SK-N-SH treated with all-trans-retinoic acid at 6 μM for 48 hours (cell line): ENCODE measurements around the gene BTNL9.
"Not testable (repeated sequence)": the region's sequence is repeated elsewhere in the genome, so short reads cannot be mapped to it uniquely, and the experiment has no call there.

ENCODE experiments used
- ATAC-seq: fragments of 200-7000 bp; cut with Tn5 transposase; 3 replicates; pipeline ENCODE4 v1.9.1; 2020; ENCODE audit warnings: mild to moderate bottlenecking, moderate library complexity
- ARNTL ChIP-seq: fragments of 450-650 bp; formaldehyde crosslinking; IDR thresholded peaks from 2 replicates; pipeline ENCODE4 v1.5.0; 2020; ENCODE audit warnings: low read depth, mild to moderate bottlenecking, moderate library complexity, borderline replicate concordance
- BACH2 ChIP-seq: fragments of 250-450 bp; sonication (Bioruptor Pico); IDR thresholded peaks from 2 replicates; pipeline ENCODE4 v1.9.0; 2021; ENCODE audit warnings: mild to moderate bottlenecking, borderline replicate concordance
- CSDC2 ChIP-seq: fragments of 250-450 bp; sonication (Bioruptor Pico); IDR thresholded peaks from 2 replicates; pipeline ENCODE4 v1.5.0; 2020; ENCODE audit warnings: mild to moderate bottlenecking, moderate library complexity
- ESRRG ChIP-seq: fragments of 250-450 bp; sonication (Bioruptor Pico); IDR thresholded peaks from 2 replicates; pipeline ENCODE4 v1.6.1; 2021; ENCODE audit warnings: mild to moderate bottlenecking
- GLIS3 ChIP-seq: fragments of 250-450 bp; sonication (Bioruptor Pico); IDR thresholded peaks from 2 replicates; pipeline ENCODE4 v1.5.0; 2020; ENCODE audit warnings: mild to moderate bottlenecking, moderate library complexity
- ISL1 ChIP-seq: fragments of 250-450 bp; sonication (Bioruptor Pico); IDR thresholded peaks from 2 replicates; pipeline ENCODE4 v2.1.2; 2022; ENCODE audit warnings: mild to moderate bottlenecking, moderate library complexity
- OSR1 ChIP-seq: fragments of 250-450 bp; sonication (Bioruptor Pico); IDR thresholded peaks from 2 replicates; pipeline ENCODE4 v1.8.0; 2022; ENCODE audit warnings: moderate library complexity, mild to moderate bottlenecking, inconsistent platforms
- PPARA ChIP-seq: fragments of 250-450 bp; sonication (Bioruptor Pico); IDR thresholded peaks from 2 replicates; pipeline ENCODE4 v1.5.0; 2020; ENCODE audit warnings: mild to moderate bottlenecking, borderline replicate concordance
- RARB ChIP-seq: fragments of 250-450 bp; sonication (Bioruptor Pico); IDR thresholded peaks from 2 replicates; pipeline ENCODE4 v1.8.0; 2021; ENCODE audit warnings: mild to moderate bottlenecking, moderate library complexity
- SNAI2 ChIP-seq: fragments of 250-450 bp; sonication (Bioruptor Pico); IDR thresholded peaks from 2 replicates; pipeline ENCODE4 v1.5.0; 2020; ENCODE audit warnings: mild to moderate bottlenecking, moderate library complexity
- TCF4 ChIP-seq: fragments of 250-450 bp; sonication (Bioruptor Pico); IDR thresholded peaks from 2 replicates; pipeline ENCODE4 v1.8.0; 2021; ENCODE audit warnings: mild to moderate bottlenecking, moderate library complexity, borderline replicate concordance
- TOX ChIP-seq: fragments of 250-450 bp; sonication (Bioruptor Pico); IDR thresholded peaks from 2 replicates; pipeline ENCODE4 v1.8.0; 2021; ENCODE audit warnings: mild to moderate bottlenecking, moderate library complexity, borderline replicate concordance
- ZC3H10 ChIP-seq: fragments of 250-450 bp; sonication (Bioruptor Pico); IDR thresholded peaks from 2 replicates; pipeline ENCODE4 v1.5.1; 2021; ENCODE audit warnings: mild to moderate bottlenecking, moderate library complexity
- ZFP3 ChIP-seq: fragments of 250-450 bp; sonication (Bioruptor Pico); IDR thresholded peaks from 2 replicates; pipeline ENCODE4 v1.5.0; 2020; ENCODE audit warnings: mild to moderate bottlenecking, moderate library complexity
- ZNF70 ChIP-seq: fragments of 450-650 bp; formaldehyde crosslinking; IDR thresholded peaks from 2 replicates; pipeline ENCODE4 v1.5.0; 2020; ENCODE audit warnings: mild to moderate bottlenecking, moderate library complexity
- ZNF8 ChIP-seq: fragments of 450-650 bp; formaldehyde crosslinking; IDR thresholded peaks from 2 replicates; pipeline ENCODE4 v1.5.0; 2020; ENCODE audit warnings: mild to moderate bottlenecking, moderate library complexity
- TF ChIP-seq, protein P1 (sequence below): fragments of 250-450 bp; sonication (Bioruptor Pico); IDR thresholded peaks from 2 replicates; pipeline ENCODE4 v1.8.0; 2021; ENCODE audit warnings: low read depth, mild to moderate bottlenecking, moderate library complexity, borderline replicate concordance
- TF ChIP-seq, protein P2 (sequence below): fragments of 250-450 bp; sonication (Bioruptor Pico); IDR thresholded peaks from 2 replicates; pipeline ENCODE4 v1.5.1; 2020; ENCODE audit warnings: low read depth, mild to moderate bottlenecking, moderate library complexity
- TF ChIP-seq, protein P3 (sequence below): fragments of 250-450 bp; sonication (Bioruptor Pico); IDR thresholded peaks from 2 replicates; pipeline ENCODE4 v1.5.1; 2021; ENCODE audit warnings: mild to moderate bottlenecking, moderate library complexity
- TF ChIP-seq, protein P4 (sequence below): fragments of 250-450 bp; sonication (Bioruptor Pico); IDR thresholded peaks from 2 replicates; pipeline ENCODE4 v1.5.0; 2020; ENCODE audit warnings: mild to moderate bottlenecking, moderate library complexity

Gene BTNL9

DNA sequence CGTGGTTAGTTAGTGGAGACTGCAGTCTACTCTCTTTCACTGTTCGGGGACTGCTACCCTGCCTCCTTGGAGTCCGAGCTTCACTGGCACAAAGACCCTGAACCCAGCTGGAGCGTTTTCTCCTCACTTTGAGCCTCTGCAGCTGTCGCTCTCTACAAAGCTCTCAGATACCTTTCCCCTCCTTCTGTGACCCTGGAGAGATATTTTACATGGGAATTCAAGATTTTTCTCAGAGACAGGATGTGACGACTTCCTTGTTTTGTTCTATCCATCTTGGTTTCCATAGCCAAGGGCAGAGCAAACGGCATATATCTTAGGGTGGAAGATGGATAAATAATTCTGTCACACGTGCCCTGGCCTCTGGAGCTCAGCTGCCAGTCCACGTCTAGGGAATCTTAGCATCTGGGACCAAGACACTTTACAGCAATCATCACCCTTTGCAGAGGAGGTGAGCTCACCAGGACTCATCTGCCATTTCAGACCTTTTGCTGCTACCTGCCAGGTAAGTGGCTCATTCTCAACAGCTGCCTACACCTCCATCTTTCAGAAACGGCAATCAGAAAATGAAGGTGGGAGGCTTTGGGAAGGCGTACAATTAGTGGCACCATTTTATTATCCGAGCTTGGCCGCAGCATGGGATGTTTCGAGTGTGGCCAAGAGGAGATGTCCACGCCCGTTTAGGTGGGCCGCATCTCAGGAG lies at the start of gene BTNL9:
BTNL9 (plus strand) TSS at position 336 of the 700 bp plus-strand sequence. CDS start 5,224 bp downstream, outside the sequence.
- no peak for TF ChIP-seq TOX (CRISPR knock-in tag)
- ATAC-seq = no peak

DNA sequence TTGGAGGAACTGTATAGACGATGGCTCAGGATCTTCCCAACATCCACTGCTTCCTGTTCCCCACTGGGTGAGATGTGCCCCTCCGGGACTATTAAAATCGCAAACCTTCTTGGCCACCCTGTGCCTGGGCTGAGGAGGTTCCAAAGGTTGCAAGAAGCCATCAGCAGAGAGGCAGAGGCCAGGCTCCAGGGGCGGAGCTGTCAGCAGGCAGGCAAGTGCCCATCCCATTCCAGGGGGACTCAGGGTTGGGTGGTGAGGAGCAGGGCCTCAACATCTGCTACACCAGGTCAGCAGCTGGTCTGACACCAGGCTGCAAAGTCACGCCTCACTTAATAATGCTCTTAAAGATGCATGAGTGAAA lies 49.2 kb upstream of the BTNL9 start:
- TF ChIP-seq, protein P1, sequence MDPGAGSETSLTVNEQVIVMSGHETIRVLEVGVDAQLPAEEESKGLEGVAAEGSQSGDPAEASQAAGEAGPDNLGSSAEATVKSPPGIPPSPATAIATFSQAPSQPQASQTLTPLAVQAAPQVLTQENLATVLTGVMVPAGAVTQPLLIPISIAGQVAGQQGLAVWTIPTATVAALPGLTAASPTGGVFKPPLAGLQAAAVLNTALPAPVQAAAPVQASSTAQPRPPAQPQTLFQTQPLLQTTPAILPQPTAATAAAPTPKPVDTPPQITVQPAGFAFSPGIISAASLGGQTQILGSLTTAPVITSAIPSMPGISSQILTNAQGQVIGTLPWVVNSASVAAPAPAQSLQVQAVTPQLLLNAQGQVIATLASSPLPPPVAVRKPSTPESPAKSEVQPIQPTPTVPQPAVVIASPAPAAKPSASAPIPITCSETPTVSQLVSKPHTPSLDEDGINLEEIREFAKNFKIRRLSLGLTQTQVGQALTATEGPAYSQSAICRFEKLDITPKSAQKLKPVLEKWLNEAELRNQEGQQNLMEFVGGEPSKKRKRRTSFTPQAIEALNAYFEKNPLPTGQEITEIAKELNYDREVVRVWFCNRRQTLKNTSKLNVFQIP = no peak
- TF ChIP-seq ZNF8 (CRISPR knock-in tag) (no peak), SNAI2 (CRISPR knock-in tag) (no peak), ZNF70 (CRISPR knock-in tag) (no peak), GLIS3 (no peak), ISL1 (CRISPR knock-in tag) (no peak), ARNTL (CRISPR knock-in tag) (no peak), ESRRG (CRISPR knock-in tag) (no peak)
- TF ChIP-seq, protein P2, sequence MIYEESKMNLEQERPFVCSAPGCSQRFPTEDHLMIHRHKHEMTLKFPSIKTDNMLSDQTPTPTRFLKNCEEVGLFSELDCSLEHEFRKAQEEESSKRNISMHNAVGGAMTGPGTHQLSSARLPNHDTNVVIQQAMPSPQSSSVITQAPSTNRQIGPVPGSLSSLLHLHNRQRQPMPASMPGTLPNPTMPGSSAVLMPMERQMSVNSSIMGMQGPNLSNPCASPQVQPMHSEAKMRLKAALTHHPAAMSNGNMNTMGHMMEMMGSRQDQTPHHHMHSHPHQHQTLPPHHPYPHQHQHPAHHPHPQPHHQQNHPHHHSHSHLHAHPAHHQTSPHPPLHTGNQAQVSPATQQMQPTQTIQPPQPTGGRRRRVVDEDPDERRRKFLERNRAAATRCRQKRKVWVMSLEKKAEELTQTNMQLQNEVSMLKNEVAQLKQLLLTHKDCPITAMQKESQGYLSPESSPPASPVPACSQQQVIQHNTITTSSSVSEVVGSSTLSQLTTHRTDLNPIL (CRISPR knock-in tag) = no peak
- TF ChIP-seq, all 23 proteins: peak for 0
- ATAC-seq = no peak

DNA sequence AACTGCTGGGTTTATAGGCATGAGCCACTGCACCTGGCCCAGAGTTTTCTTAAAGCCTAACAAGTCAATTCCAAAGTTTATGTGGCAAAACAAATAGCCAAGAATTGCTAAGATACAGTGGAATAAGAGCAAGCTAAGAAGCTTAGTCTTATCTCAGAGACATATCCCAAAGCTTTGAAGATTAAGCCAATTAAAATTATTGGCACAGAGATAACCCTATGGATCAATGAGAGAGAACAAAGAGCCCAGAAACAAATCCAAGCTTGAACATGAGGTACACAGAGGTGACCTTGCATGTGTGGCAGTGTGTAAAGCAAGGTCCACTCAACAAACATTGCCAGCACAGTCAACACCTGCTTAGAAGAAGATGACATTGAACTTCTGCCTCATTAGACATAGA lies 38.1 kb upstream of the BTNL9 start:
- TF ChIP-seq ZNF70 (CRISPR knock-in tag) = no peak
- TF ChIP-seq CSDC2 (CRISPR knock-in tag) = no peak
- TF ChIP-seq ZC3H10 = no peak
- TF ChIP-seq TOX (CRISPR knock-in tag) = no peak
- no peak for TF ChIP-seq BACH2 (CRISPR knock-in tag)
- no peak for ATAC-seq

DNA sequence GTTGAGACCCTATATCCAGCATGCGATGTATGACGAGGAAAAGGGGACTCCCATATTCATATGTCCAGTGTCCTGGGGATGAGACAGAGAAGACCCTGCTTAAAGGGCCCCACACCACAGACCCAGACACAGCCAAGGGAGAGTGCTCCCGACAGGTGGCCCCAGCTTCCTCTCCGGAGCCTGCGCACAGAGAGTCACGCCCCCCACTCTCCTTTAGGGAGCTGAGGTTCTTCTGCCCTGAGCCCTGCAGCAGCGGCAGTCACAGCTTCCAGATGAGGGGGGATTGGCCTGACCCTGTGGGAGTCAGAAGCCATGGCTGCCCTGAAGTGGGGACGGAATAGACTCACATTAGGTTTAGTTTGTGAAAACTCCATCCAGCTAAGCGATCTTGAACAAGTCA lies 34.3 kb upstream of the BTNL9 start:
- ATAC-seq = no peak

DNA sequence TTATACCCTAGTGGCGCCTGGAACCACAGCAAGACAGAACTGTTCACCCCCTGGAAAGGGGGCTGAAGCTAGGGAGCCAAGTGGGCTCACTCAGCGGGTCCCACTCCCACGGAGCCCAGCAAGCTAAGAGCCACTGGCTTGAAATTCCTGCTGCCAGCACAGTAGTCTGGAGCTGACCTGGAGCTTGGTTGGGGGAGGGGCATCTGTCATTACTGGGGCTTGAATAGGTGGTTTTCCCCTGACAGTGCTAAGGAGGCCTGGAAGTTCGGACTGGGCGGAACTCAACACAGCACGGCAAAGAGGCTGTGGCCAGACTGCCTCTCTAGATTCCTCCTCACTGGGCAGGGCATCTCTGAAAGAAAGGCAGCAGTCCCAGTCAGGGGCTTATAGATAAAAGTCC lies 31.9 kb upstream of the BTNL9 start:
- TF ChIP-seq ZNF70 (CRISPR knock-in tag) = no peak
- TF ChIP-seq, protein P1 = no peak
- no peak for TF ChIP-seq ISL1 (CRISPR knock-in tag)
- ATAC-seq = no peak

More for the DNA sequence above, 34.3 kb upstream of the BTNL9 start:
- TF ChIP-seq SNAI2 (CRISPR knock-in tag) (no peak), ZC3H10 (no peak), ZFP3 (CRISPR knock-in tag) (no peak), PPARA (CRISPR knock-in tag) (no peak), TCF4 (CRISPR knock-in tag) (no peak), ARNTL (CRISPR knock-in tag) (no peak), TOX (CRISPR knock-in tag) (no peak), OSR1 (CRISPR knock-in tag) (no peak), CSDC2 (CRISPR knock-in tag) (no peak), RARB (CRISPR knock-in tag) (no peak)
- TF ChIP-seq, protein P3, sequence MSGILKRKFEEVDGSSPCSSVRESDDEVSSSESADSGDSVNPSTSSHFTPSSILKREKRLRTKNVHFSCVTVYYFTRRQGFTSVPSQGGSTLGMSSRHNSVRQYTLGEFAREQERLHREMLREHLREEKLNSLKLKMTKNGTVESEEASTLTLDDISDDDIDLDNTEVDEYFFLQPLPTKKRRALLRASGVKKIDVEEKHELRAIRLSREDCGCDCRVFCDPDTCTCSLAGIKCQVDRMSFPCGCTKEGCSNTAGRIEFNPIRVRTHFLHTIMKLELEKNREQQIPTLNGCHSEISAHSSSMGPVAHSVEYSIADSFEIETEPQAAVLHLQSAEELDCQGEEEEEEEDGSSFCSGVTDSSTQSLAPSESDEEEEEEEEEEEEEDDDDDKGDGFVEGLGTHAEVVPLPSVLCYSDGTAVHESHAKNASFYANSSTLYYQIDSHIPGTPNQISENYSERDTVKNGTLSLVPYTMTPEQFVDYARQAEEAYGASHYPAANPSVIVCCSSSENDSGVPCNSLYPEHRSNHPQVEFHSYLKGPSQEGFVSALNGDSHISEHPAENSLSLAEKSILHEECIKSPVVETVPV = no peak
- TF ChIP-seq, protein P4, sequence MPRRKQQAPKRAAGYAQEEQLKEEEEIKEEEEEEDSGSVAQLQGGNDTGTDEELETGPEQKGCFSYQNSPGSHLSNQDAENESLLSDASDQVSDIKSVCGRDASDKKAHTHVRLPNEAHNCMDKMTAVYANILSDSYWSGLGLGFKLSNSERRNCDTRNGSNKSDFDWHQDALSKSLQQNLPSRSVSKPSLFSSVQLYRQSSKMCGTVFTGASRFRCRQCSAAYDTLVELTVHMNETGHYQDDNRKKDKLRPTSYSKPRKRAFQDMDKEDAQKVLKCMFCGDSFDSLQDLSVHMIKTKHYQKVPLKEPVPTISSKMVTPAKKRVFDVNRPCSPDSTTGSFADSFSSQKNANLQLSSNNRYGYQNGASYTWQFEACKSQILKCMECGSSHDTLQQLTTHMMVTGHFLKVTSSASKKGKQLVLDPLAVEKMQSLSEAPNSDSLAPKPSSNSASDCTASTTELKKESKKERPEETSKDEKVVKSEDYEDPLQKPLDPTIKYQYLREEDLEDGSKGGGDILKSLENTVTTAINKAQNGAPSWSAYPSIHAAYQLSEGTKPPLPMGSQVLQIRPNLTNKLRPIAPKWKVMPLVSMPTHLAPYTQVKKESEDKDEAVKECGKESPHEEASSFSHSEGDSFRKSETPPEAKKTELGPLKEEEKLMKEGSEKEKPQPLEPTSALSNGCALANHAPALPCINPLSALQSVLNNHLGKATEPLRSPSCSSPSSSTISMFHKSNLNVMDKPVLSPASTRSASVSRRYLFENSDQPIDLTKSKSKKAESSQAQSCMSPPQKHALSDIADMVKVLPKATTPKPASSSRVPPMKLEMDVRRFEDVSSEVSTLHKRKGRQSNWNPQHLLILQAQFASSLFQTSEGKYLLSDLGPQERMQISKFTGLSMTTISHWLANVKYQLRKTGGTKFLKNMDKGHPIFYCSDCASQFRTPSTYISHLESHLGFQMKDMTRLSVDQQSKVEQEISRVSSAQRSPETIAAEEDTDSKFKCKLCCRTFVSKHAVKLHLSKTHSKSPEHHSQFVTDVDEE (CRISPR knock-in tag) = no peak

DNA sequence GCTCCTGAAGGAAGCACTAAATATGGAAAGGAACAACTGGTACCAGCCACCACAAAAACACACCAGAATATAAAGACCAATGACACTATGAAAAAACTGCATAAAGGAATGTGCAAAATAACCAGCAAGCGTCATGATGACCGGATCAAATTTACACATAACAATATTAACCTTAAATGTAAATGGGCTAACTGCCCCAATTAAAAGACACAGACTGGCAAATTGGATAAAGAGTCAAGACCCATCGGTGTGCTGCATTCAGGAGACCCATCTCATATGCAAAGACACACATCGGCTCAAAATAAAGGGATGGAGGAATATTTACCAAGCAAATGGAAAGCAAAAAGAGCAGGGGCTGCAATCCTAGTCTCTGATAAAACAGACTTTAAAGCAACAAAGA lies 30.0 kb upstream of the BTNL9 start:
- not testable (repeated sequence) for ATAC-seq

DNA sequence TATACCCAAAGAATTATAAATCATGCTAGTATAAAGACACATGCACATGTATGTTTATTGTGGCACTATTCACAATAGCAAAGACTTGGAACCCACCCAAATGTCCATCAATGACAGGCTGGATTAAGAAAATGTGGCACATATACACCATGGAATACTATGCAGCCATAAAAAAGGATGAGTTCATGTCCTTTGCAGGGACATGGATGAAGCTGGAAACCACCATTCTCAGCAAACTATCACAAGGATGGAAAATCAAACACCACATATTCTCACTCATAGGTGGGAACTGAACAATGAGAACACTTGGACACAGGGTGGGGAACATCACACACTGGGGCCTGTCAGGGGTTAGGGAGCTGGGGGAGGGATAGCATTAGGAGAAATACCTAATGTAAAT lies 25.4 kb upstream of the BTNL9 start:
- ATAC-seq = not testable (repeated sequence)

DNA sequence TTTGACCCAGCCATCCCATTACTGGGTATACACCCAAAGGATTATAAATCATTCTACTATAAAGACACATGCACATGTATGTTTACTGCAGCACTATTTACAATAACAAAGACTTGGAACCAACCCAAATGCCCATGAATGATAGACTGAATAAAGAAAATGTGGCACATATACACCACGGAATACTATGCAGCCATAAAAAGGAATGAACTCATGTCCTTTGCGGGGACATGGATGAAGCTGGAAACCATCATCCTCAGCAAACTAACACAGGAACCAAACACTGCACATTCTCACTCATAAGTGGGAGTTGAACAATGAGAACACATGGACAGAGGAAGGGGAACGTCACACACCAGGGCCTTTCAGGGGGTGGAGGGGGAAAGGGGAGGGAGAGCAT lies 22.6 kb upstream of the BTNL9 start:
- ATAC-seq = not testable (repeated sequence)
